Neutrophil (primary cell): ENCODE measurements around the gene AXL.
A peak's percentile ranks its signal among the peaks of the same experiment; 100 is the strongest.

Experiments used
- H3K27ac ChIP-seq: fragments of 200-600 bp; sonication (generic); 2 replicates; pipeline ENCODE4 v1.5.1; 2016; ENCODE audit warnings: mild to moderate bottlenecking, moderate library complexity
- H3K27me3 ChIP-seq: fragments of 200-600 bp; sonication (generic); 2 replicates; pipeline ENCODE4 v1.6.0; 2016; ENCODE audit warnings: mild to moderate bottlenecking
- H3K36me3 ChIP-seq: fragments of 200-600 bp; sonication (generic); 2 replicates; pipeline ENCODE4 v1.5.1; 2017
- H3K4me1 ChIP-seq, 2 experiments: fragments of 200-600 bp in 1 of 2; sonication (generic) in 1 of 2; 1 replicate in 1 of 2; 2 replicates in 1 of 2; pipeline versions ENCODE4 v1.5.1 to v1.6.1; 2013 to 2016; ENCODE audit warnings: low read depth in 1 of 2, low read length in 1 of 2, mild to moderate bottlenecking in 1 of 2, moderate library complexity in 1 of 2; ENCODE audit not compliant: control insufficient read depth in 1 of 2, insufficient read depth in 1 of 2
- H3K4me3 ChIP-seq, 2 experiments: fragments of 200-600 bp in 1 of 2; sonication (generic) in 1 of 2; 1 replicate in 1 of 2; 2 replicates in 1 of 2; pipeline ENCODE4 v1.5.1; 2013 to 2016; ENCODE audit warnings: low read depth in 1 of 2, low read length in 1 of 2, mild to moderate bottlenecking in 1 of 2, moderate library complexity in 1 of 2
- H3K9me3 ChIP-seq: fragments of 200-600 bp; sonication (generic); 2 replicates; pipeline ENCODE4 v1.5.1; 2016
- CTCF ChIP-seq: fragments of 200-600 bp; sonication (generic); IDR thresholded peaks from 2 replicates; pipeline ENCODE4 v1.5.1; 2016; ENCODE audit warnings: antibody characterized with exemption

The AXL gene

DNA sequence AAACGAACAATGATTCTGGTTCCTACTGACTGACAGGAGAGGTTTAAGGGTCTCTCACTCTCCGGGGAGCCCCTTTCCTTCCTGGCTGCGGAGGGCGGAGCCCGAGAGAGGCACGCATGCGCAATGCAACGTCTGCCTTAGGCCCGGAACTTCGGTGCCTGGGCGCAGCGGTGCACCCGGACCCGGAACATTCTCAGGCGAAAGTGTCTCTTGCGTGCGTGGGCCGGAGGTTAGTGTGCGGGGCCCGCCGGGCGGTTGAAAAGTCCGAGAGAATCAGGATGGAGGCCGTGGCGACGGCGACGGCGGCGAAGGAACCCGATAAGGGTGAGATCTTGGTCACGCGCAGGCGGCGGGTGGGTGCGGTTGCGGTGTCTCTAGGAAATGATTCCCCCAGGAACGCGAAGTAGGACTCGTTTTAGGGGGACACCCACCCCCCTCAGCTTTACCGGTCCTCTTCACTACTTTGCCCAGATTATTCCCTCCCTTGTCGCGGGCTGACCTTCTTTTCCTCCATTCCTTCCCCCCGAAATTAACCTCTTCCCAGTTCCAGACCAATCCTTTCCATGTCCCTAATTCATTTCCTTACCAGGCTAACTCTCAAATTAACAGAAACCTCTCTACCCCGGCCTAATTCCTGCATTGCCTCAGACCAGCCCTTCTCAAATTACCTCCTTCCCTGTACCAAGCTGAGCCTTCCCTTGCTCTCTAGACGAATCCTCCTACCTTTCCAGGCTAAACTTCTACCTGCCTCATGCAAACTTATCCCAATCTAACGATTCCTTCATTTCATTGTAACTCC is 91.2 kb downstream of the AXL start, which contains the start of gene CCDC97:
TSS of gene CCDC97 (plus strand) at position 140 of the 799 bp plus-strand sequence. CDS start at position 279, 139 bp downstream.
- peak; percentile 53 for TF ChIP-seq CTCF
- Histone ChIP-seq H3K4me1 (peaks cover 45 to 53% of the 10 kb centered on the region in 2 experiments), H3K27ac (peak within 1 kb of the TSS; percentile 91), H3K27me3 (no peaks in the 10 kb centered on the region), H3K9me3 (no peaks in the 10 kb centered on the region), H3K4me3 (peak within 1 kb of the TSS; percentile 93 to 98), H3K36me3 (peaks cover 42% of the 10 kb centered on the region)

DNA sequence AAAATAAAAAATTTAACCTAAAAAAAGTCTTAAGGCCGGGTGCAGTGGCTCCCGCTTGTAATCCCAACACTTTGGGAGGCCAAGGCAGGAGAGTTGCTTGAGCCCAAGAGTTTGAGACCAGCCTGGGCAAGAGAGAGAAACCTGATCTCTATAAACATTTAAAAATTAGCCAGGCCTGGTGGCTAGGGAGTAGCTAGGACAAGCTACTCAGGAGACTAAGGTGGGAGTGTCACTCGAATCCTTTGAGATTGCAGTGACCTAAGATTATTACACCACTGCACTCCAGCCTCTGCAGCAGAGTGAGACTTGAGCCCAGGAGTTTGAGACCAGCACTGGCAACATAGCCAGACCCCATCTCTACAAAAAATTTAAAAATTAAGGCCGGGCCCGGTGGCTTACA is 92.0 kb downstream of the AXL start:
- Histone ChIP-seq H3K4me1 (peaks cover 45 to 51% of the 10 kb centered on the region in 2 experiments), H3K27me3 (no peaks in the 10 kb centered on the region), H3K4me3 (peak overlapping the region; percentile 93 to 98), H3K9me3 (no peaks in the 10 kb centered on the region), H3K27ac (peak overlapping the region; percentile 91), H3K36me3 (peaks cover 38% of the 10 kb centered on the region)
- TF ChIP-seq CTCF: no peak
